GM21619 (cell line): Measurements from ENCODE around the gene CSTF1.
"Not testable (repeated sequence)": the region's sequence is repeated elsewhere in the genome, so short reads cannot be mapped to it uniquely, and the experiment has no call there.

ENCODE experiments used
- ATAC-seq: cut with Tn5 transposase; IDR thresholded peaks from one replicate; pipeline ENCODE4 v1.9.1; 2021; ENCODE audit not compliant: unreplicated experiment

Gene CSTF1

GRCh38 chr20:56368351-56369134 lies 23.9 kb upstream of the CSTF1 start:
- no peak for ATAC-seq

- no peak for ATAC-seq
These were observed 23.3 kb upstream of the CSTF1 start for GRCh38 chr20:56369179-56369578.

- ATAC-seq, result no peak
These were observed 20.5 kb upstream of the CSTF1 start for GRCh38 chr20:56371977-56372376.

- ATAC-seq, result no peak
These were observed 19.6 kb upstream of the CSTF1 start for GRCh38 chr20:56372850-56373249.

- ATAC-seq, result no peak
These were observed 18.5 kb upstream of the CSTF1 start for GRCh38 chr20:56373942-56374341.

GRCh38 chr20:56376331-56376730 lies 16.1 kb upstream of the CSTF1 start:
- no peak for ATAC-seq

GRCh38 chr20:56378386-56378785 lies 14.1 kb upstream of the CSTF1 start:
- ATAC-seq, result no peak

GRCh38 chr20:56380375-56380774 lies 12.1 kb upstream of the CSTF1 start:
- no peak for ATAC-seq

- no peak for ATAC-seq
These were observed 10.9 kb upstream of the CSTF1 start for GRCh38 chr20:56381501-56381900.

GRCh38 chr20:56382696-56383095 lies 9.7 kb upstream of the CSTF1 start:
- no peak for ATAC-seq

- ATAC-seq, result no peak
These were observed 9.1 kb upstream of the CSTF1 start for GRCh38 chr20:56383334-56383733.

- ATAC-seq, result no peak
These were observed 7.3 kb upstream of the CSTF1 start for GRCh38 chr20:56385130-56385529.

GRCh38 chr20:56386219-56386618 lies 6.2 kb upstream of the CSTF1 start:
- ATAC-seq, result no peak

- no peak for ATAC-seq
These were observed 3.6 kb upstream of the CSTF1 start for GRCh38 chr20:56388882-56389281.

GRCh38 chr20:56389807-56390206 lies 2.6 kb upstream of the CSTF1 start:
- ATAC-seq, result no peak

- ATAC-seq, result not testable (repeated sequence)
These were observed 2.0 kb upstream of the CSTF1 start for GRCh38 chr20:56390396-56390795.

- ATAC-seq, result no peak
These were observed 1.4 kb upstream of the CSTF1 start for GRCh38 chr20:56391037-56391436.

- ATAC-seq, result peak; percentile 35
These were observed 781 bp upstream of the CSTF1 start for GRCh38 chr20:56391596-56392131.

GRCh38 chr20:56392881-56393482 lies 537 bp downstream of the CSTF1 start:
- no peak for ATAC-seq

- no peak for ATAC-seq
These were observed 1.2 kb downstream of the CSTF1 start for GRCh38 chr20:56393653-56394052.

GRCh38 chr20:56395166-56395565 lies 2.7 kb downstream of the CSTF1 start:
- no peak for ATAC-seq

GRCh38 chr20:56400001-56400640 lies 7.7 kb downstream of the CSTF1 start:
- peak; percentile 76 for ATAC-seq
